ENCODE results near the gene CTAG2.
"Not testable (repeated sequence)": the region's sequence is repeated elsewhere in the genome, so short reads cannot be mapped to it uniquely, and the experiment has no call there.

DNA sequence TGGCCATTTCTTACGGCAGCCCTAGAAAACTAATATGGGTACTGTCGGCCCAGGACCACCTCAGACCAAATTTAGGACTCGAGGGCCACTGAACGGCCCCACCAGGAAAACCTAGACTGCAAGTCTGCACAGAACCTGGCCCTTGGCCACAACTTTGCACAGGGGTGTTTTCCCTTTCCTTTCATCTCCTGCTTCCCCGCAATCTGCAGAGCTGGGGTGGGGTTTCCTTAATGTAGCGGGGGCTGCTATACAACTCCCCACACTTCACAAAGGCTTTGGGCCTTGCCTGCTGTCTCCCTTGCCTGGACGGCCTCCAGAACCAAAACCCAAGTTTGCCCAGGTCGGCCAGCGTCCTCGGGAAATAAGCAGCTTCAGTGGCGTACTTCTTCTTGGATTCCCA, 22.4 kb downstream of the CTAG2 start:
- TF ChIP-seq, protein P1, sequence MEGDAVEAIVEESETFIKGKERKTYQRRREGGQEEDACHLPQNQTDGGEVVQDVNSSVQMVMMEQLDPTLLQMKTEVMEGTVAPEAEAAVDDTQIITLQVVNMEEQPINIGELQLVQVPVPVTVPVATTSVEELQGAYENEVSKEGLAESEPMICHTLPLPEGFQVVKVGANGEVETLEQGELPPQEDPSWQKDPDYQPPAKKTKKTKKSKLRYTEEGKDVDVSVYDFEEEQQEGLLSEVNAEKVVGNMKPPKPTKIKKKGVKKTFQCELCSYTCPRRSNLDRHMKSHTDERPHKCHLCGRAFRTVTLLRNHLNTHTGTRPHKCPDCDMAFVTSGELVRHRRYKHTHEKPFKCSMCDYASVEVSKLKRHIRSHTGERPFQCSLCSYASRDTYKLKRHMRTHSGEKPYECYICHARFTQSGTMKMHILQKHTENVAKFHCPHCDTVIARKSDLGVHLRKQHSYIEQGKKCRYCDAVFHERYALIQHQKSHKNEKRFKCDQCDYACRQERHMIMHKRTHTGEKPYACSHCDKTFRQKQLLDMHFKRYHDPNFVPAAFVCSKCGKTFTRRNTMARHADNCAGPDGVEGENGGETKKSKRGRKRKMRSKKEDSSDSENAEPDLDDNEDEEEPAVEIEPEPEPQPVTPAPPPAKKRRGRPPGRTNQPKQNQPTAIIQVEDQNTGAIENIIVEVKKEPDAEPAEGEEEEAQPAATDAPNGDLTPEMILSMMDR (IDR thresholded peaks at IDR 0.05): not testable (repeated sequence)
- not testable (repeated sequence) for TF ChIP-seq ZFX (IDR thresholded peaks at IDR 0.05; ENCODE audit: borderline replicate concordance)
